GM19372 (cell line): ENCODE results near the gene RBM17.
"Not testable (repeated sequence)": the region's sequence is repeated elsewhere in the genome, so short reads cannot be mapped to it uniquely, and the experiment has no call there.

Experiments used
- ATAC-seq: cut with Tn5 transposase; IDR thresholded peaks from one replicate; pipeline ENCODE4 v1.9.1; 2021; ENCODE audit warnings: mild to moderate bottlenecking, low read depth, moderate library complexity; ENCODE audit not compliant: unreplicated experiment

The RBM17 gene

GRCh38 chr10:6055929-6056328 is 32.9 kb upstream of the RBM17 start:
- ATAC-seq: no peak

GRCh38 chr10:6056411-6057135 is 32.3 kb upstream of the RBM17 start:
- ATAC-seq: no peak

- ATAC-seq: no peak
Measured at GRCh38 chr10:6058682-6059475, 30.0 kb upstream of the RBM17 start.

- no peak for ATAC-seq
Measured at GRCh38 chr10:6059506-6059905, 29.3 kb upstream of the RBM17 start.

GRCh38 chr10:6061056-6061455 is 27.8 kb upstream of the RBM17 start:
- no peak for ATAC-seq

- ATAC-seq: no peak
Measured at GRCh38 chr10:6062101-6062771, 26.6 kb upstream of the RBM17 start, which contains the start of gene IL2RA. TSS of gene IL2RA (minus strand) at chr10:6062367. CDS start at chr10:6062151, 216 bp downstream.

GRCh38 chr10:6064119-6064518 is 24.7 kb upstream of the RBM17 start:
- no peak for ATAC-seq

- ATAC-seq: not testable (repeated sequence)
Measured at GRCh38 chr10:6064726-6065125, 24.1 kb upstream of the RBM17 start.

GRCh38 chr10:6065406-6065805 is 23.4 kb upstream of the RBM17 start:
- no peak for ATAC-seq

- no peak for ATAC-seq
Measured at GRCh38 chr10:6065835-6066234, 23.0 kb upstream of the RBM17 start.

- ATAC-seq: no peak
Measured at GRCh38 chr10:6067457-6067856, 21.4 kb upstream of the RBM17 start.

GRCh38 chr10:6068006-6068405 is 20.8 kb upstream of the RBM17 start:
- ATAC-seq: no peak

GRCh38 chr10:6068422-6068821 is 20.4 kb upstream of the RBM17 start:
- ATAC-seq: no peak

- ATAC-seq: no peak
Measured at GRCh38 chr10:6069081-6069931, 19.5 kb upstream of the RBM17 start.

GRCh38 chr10:6070660-6071059 is 18.2 kb upstream of the RBM17 start:
- ATAC-seq: no peak

GRCh38 chr10:6071181-6072175 is 17.4 kb upstream of the RBM17 start:
- ATAC-seq: no peak

- no peak for ATAC-seq
Measured at GRCh38 chr10:6072215-6072934, 16.5 kb upstream of the RBM17 start.

GRCh38 chr10:6074489-6075301 is 14.1 kb upstream of the RBM17 start:
- no peak for ATAC-seq
